Measurements from ENCODE around the gene NAGA.
A peak's percentile ranks its signal among the peaks of the same experiment; 100 is the strongest.
"Not testable (repeated sequence)": the region's sequence is repeated elsewhere in the genome, so short reads cannot be mapped to it uniquely, and the experiment has no call there.

NAGA gene

DNA sequence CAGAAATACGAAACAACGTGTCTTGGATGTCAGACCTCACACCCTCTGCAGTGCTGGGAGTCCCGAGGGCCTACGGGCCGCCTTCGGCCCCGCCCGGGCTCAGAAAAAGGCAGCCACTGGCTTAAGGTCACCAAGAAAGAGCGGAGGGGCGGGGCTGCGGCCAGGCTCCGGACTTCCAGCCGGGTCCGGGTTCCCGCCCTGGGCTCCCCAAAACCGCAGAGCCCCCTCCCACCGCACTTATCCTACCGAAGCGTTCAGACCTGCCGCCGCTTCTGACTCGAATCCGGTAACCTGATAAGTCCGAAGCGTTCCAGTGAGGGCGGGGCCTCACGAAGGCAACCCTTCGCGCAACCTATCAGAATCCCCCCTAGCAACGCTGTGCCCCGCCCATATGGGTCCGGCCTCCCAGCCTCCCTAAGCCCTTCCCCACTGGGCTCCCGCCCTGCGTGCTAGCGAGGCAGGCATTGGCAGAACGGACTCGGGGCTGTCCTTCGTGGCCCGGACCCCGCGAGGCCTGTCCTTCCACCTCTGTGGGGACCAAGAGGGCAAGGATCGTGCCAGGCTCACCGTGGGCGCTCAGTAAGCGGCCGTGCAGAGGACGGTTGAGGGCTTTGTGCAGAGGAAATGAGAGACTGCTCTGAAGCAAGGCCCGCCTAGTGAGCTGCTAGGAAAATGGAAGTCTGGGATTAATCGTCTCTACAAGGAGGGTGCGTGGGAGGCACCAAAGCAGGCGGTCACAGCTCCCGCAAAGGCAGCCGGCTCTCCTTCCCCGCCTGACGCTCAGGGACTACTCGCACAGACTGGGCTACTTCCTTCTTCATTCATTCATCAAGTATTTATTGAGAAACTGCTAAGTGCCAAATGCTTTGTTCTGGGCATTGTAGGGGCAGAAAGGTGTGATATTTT lies at the start of gene NAGA:
NAGA (minus strand) TSS at position 296 of the 906 bp plus-strand sequence. CDS start 515 bp downstream, outside the sequence.
- Histone ChIP-seq H3K79me2 (ENCODE audit: insufficient read depth, low read length) (no peaks in the 10 kb centered on the region), H3K4me3 (ENCODE audit: insufficient read depth, low read length, poor library complexity, severe bottlenecking) (peak within 1 kb of the TSS; percentile 56), H3K4me2 (ENCODE audit: low read depth, low read length, poor library complexity, severe bottlenecking) (peak within 1 kb of the TSS; percentile 81), H3K9me2 (replicated peaks; ENCODE audit: insufficient read depth, low read length) (no peaks in the 10 kb centered on the region), H3K9me3 (ENCODE audit: insufficient read depth, low read length) (no peaks in the 10 kb centered on the region), H3K36me3 (ENCODE audit: low read length) (no peaks in the 10 kb centered on the region), H2AFZ (ENCODE audit: low read depth, low read length, severe bottlenecking) (peak within 1 kb of the TSS; percentile 87), H3K9ac (ENCODE audit: low read length) (peak within 1 kb of the TSS; percentile 68), H3F3A (ENCODE audit: insufficient read depth) (no peaks in the 10 kb centered on the region), H3K27ac (ENCODE audit: low read depth, low read length) (peak within 1 kb of the TSS; percentile 47), H3K27me3 (ENCODE audit: low read length) (no peaks in the 10 kb centered on the region), H4K20me1 (ENCODE audit: low read depth, low read length) (no peaks in the 10 kb centered on the region)
- TF ChIP-seq EZH2phosphoT487 (conservative IDR thresholded peaks at IDR 0.05; ENCODE audit: low read length) = no peak
- TF ChIP-seq, protein P1, sequence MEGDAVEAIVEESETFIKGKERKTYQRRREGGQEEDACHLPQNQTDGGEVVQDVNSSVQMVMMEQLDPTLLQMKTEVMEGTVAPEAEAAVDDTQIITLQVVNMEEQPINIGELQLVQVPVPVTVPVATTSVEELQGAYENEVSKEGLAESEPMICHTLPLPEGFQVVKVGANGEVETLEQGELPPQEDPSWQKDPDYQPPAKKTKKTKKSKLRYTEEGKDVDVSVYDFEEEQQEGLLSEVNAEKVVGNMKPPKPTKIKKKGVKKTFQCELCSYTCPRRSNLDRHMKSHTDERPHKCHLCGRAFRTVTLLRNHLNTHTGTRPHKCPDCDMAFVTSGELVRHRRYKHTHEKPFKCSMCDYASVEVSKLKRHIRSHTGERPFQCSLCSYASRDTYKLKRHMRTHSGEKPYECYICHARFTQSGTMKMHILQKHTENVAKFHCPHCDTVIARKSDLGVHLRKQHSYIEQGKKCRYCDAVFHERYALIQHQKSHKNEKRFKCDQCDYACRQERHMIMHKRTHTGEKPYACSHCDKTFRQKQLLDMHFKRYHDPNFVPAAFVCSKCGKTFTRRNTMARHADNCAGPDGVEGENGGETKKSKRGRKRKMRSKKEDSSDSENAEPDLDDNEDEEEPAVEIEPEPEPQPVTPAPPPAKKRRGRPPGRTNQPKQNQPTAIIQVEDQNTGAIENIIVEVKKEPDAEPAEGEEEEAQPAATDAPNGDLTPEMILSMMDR (IDR thresholded peaks at IDR 0.05; ENCODE audit: insufficient read depth, low read length, poor library complexity, severe bottlenecking) = no peak

DNA sequence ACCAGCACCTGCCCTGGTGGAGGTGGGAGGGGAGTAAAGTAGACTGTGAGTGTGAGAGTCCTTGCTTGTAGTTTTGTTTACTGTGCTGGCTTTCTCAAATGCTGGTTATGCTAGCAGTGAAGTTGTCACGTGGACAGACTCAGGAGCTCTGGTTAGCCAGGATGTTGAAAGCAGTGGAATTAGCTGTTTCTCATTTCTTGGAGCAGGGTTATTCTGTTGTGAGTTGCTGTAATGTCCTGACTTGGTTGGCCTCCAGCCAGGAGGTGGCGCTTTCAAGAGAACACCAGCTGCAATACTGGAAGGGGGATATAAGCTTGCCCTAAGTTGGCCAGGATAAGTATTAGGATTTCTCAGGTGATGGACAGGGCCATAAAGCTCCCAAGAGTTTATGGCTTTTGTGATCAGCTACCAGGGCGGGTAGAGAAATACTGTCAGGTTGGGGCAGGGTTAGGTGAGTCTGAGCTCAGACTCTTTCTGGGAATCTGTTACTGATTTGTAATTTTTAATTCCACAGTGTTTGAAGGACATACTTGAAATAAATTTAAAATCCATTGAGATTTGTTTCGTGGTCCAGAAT lies 46.3 kb upstream of the NAGA start:
- Histone ChIP-seq H3K27me3 (ENCODE audit: low read length) (no peaks in the 10 kb centered on the region), H3K27ac (ENCODE audit: low read depth, low read length) (no peak overlapping the region), H3F3A (ENCODE audit: insufficient read depth) (peaks cover 8% of the 10 kb centered on the region; the same call in 1 of the 2 replicates), H3K4me2 (ENCODE audit: low read depth, low read length, poor library complexity, severe bottlenecking) (no peak overlapping the region), H4K20me1 (ENCODE audit: low read depth, low read length) (no peaks in the 10 kb centered on the region), H3K4me3 (ENCODE audit: insufficient read depth, low read length, poor library complexity, severe bottlenecking) (no peak overlapping the region), H3K36me3 (ENCODE audit: low read length) (no peaks in the 10 kb centered on the region), H3K9me2 (replicated peaks; ENCODE audit: insufficient read depth, low read length) (no peaks in the 10 kb centered on the region), H3K9ac (ENCODE audit: low read length) (no peak overlapping the region), H3K9me3 (ENCODE audit: insufficient read depth, low read length) (peaks cover 12% of the 10 kb centered on the region; the same call in 1 of the 2 replicates), H3K79me2 (ENCODE audit: insufficient read depth, low read length) (no peaks in the 10 kb centered on the region), H2AFZ (ENCODE audit: low read depth, low read length, severe bottlenecking) (no peak overlapping the region)
- TF ChIP-seq, protein P1 (IDR thresholded peaks at IDR 0.05; ENCODE audit: insufficient read depth, low read length, poor library complexity, severe bottlenecking) = peak; percentile 21
- no peak for TF ChIP-seq EZH2phosphoT487 (conservative IDR thresholded peaks at IDR 0.05; ENCODE audit: low read length)

GRCh38 chr22:42115420-42115830 lies 44.8 kb upstream of the NAGA start:
- not testable (repeated sequence) for H3K4me3 ChIP-seq (ENCODE audit: insufficient read depth, low read length, poor library complexity, severe bottlenecking); H2AFZ ChIP-seq (ENCODE audit: low read depth, low read length, severe bottlenecking); H3K9ac ChIP-seq (ENCODE audit: low read length); H3K27ac ChIP-seq (ENCODE audit: low read depth, low read length); H3K9me2 ChIP-seq (replicated peaks; ENCODE audit: insufficient read depth, low read length); H3K27me3 ChIP-seq (ENCODE audit: low read length); H4K20me1 ChIP-seq (ENCODE audit: low read depth, low read length); H3K4me2 ChIP-seq (ENCODE audit: low read depth, low read length, poor library complexity, severe bottlenecking); H3F3A ChIP-seq (ENCODE audit: insufficient read depth); H3K36me3 ChIP-seq (ENCODE audit: low read length); H3K79me2 ChIP-seq (ENCODE audit: insufficient read depth, low read length)
- peaks cover 12% of the 10 kb centered on the region; the same call in 1 of the 2 replicates for H3K9me3 ChIP-seq (ENCODE audit: insufficient read depth, low read length)
